Measurements from ENCODE around the gene PCNT. TPM values are rescaled to one million over a fixed set of nuclear protein-coding genes. Genes with fewer than 3 reads are reported as not detected.

Gene PCNT
- total and polyA plus RNA-seq, 10 of the 15 experiments (the other 5 are each of a cell fraction or from before 2014, with no cell fraction given): 2.9 to 39.6 (median 20.5) TPM

DNA sequence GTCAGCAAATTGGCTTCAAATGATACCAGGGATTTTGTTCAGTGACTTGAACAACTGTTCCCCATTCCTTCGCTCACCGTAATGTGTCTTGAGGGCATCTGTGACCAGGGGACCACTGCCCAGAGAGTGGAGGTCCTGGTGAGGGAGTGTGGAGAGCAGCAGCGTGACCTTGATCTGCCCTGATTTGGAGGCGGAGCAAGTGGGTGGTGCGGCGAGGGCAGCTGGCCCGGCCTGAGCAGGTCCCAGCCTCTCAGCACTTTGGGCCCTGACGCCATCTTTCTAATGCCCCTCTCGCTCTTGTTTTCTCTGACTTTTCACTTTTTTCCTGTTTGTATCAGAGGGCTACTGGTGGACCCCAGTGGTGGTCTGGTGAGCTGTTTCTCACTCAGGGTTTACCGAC, 165.8 kb downstream of the PCNT start (continued):
- TF ChIP-seq, protein P1, sequence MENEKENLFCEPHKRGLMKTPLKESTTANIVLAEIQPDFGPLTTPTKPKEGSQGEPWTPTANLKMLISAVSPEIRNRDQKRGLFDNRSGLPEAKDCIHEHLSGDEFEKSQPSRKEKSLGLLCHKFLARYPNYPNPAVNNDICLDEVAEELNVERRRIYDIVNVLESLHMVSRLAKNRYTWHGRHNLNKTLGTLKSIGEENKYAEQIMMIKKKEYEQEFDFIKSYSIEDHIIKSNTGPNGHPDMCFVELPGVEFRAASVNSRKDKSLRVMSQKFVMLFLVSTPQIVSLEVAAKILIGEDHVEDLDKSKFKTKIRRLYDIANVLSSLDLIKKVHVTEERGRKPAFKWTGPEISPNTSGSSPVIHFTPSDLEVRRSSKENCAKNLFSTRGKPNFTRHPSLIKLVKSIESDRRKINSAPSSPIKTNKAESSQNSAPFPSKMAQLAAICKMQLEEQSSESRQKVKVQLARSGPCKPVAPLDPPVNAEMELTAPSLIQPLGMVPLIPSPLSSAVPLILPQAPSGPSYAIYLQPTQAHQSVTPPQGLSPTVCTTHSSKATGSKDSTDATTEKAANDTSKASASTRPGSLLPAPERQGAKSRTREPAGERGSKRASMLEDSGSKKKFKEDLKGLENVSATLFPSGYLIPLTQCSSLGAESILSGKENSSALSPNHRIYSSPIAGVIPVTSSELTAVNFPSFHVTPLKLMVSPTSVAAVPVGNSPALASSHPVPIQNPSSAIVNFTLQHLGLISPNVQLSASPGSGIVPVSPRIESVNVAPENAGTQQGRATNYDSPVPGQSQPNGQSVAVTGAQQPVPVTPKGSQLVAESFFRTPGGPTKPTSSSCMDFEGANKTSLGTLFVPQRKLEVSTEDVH (IDR thresholded peaks at IDR 0.05; ENCODE audit: low read depth, partially characterized antibody): no peak
- no peak for TF ChIP-seq NRF1 (conservative IDR thresholded peaks at IDR 0.05; ENCODE audit: low read depth, low read length)
- no peak for TF ChIP-seq CREM (IDR thresholded peaks at IDR 0.05; ENCODE audit: low read depth)
- no peak for TF ChIP-seq MXI1 (IDR thresholded peaks at IDR 0.05; ENCODE audit: low read depth, low read length)
- TF ChIP-seq, protein P2, sequence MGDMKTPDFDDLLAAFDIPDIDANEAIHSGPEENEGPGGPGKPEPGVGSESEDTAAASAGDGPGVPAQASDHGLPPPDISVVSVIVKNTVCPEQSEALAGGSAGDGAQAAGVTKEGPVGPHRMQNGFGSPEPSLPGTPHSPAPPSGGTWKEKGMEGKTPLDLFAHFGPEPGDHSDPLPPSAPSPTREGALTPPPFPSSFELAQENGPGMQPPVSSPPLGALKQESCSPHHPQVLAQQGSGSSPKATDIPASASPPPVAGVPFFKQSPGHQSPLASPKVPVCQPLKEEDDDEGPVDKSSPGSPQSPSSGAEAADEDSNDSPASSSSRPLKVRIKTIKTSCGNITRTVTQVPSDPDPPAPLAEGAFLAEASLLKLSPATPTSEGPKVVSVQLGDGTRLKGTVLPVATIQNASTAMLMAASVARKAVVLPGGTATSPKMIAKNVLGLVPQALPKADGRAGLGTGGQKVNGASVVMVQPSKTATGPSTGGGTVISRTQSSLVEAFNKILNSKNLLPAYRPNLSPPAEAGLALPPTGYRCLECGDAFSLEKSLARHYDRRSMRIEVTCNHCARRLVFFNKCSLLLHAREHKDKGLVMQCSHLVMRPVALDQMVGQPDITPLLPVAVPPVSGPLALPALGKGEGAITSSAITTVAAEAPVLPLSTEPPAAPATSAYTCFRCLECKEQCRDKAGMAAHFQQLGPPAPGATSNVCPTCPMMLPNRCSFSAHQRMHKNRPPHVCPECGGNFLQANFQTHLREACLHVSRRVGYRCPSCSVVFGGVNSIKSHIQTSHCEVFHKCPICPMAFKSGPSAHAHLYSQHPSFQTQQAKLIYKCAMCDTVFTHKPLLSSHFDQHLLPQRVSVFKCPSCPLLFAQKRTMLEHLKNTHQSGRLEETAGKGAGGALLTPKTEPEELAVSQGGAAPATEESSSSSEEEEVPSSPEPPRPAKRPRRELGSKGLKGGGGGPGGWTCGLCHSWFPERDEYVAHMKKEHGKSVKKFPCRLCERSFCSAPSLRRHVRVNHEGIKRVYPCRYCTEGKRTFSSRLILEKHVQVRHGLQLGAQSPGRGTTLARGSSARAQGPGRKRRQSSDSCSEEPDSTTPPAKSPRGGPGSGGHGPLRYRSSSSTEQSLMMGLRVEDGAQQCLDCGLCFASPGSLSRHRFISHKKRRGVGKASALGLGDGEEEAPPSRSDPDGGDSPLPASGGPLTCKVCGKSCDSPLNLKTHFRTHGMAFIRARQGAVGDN (IDR thresholded peaks at IDR 0.05): no peak
- TF ChIP-seq EP300 (IDR thresholded peaks at IDR 0.05; ENCODE audit: borderline replicate concordance in 1 of 2, control insufficient read depth in 1 of 2, low read depth in 2 of 2, low read length in 2 of 2): no peak
- TF ChIP-seq YY1 (IDR thresholded peaks at IDR 0.05; ENCODE audit: low read depth, low read length): no peak
- TF ChIP-seq IRF4 (IDR thresholded peaks at IDR 0.05; ENCODE audit: low read depth, low read length): no peak
- TF ChIP-seq LARP7 (IDR thresholded peaks at IDR 0.05): no peak
- no peak for TF ChIP-seq STAT1 (conservative IDR thresholded peaks at IDR 0.05)
